H7 (cell line): ENCODE results near the gene KLHL5. TPM values are rescaled to one million over a fixed set of nuclear protein-coding genes. Genes with fewer than 3 reads are reported as not detected.
"Not testable (repeated sequence)": the region's sequence is repeated elsewhere in the genome, so short reads cannot be mapped to it uniquely, and the experiment has no call there.

Experiments
- DNase-seq: peaks from one replicate; pipeline ENCODE4 v3.0.0; 2012
- H3K27me3 ChIP-seq: 2 replicates; pipeline ENCODE4 v1.6.0; 2011; ENCODE audit warnings: mild to moderate bottlenecking, low read length; ENCODE audit not compliant: control insufficient read depth, insufficient read depth
- H3K36me3 ChIP-seq: replicated peaks from 2 replicates; pipeline ENCODE4 v1.5.1; 2011; ENCODE audit warnings: low read length; ENCODE audit not compliant: control insufficient read depth, insufficient read depth
- H3K4me3 ChIP-seq: 2 replicates; pipeline ENCODE4 v1.5.1; 2011; ENCODE audit warnings: low read depth, mild to moderate bottlenecking, control low read depth, low read length, moderate library complexity; ENCODE audit not compliant: insufficient read depth
- total RNA-seq: library from RNA; depleted of rRNA; stranded (reverse); fragments of >200 nt; shearing (Covaris generic); gene quantifications from 2 replicates; pipeline ENCODE4 v1.2.3, GENCODE V29; 2014; rRNA removed

Gene KLHL5
- 16.5 and 20.4 TPM in 2 replicates for total RNA-seq

- Histone ChIP-seq H3K36me3 (no peaks in the 10 kb centered on the region), H3K4me3 (no peak within 1 kb of the TSS), H3K27me3 (no peaks in the 10 kb centered on the region)
- peak; percentile 29 for DNase-seq
These were observed at the start of gene KLHL5 for GRCh38 chr4:39062094-39062769. TSS of gene KLHL5 (plus strand) at chr4:39062232. CDS start at chr4:39062653, 421 bp downstream.

- DNase-seq = no peak
- Histone ChIP-seq H3K4me3 (no peak overlapping the region), H3K36me3 (no peaks in the 10 kb centered on the region), H3K27me3 (no peaks in the 10 kb centered on the region)
These were observed 48.0 kb upstream of the KLHL5 start for GRCh38 chr4:39014028-39014427.

- no peaks in the 10 kb centered on the region for H3K27me3 ChIP-seq
- no peaks in the 10 kb centered on the region for H3K36me3 ChIP-seq
- DNase-seq = no peak
- H3K4me3 ChIP-seq = no peak overlapping the region
These were observed 41.9 kb upstream of the KLHL5 start for GRCh38 chr4:39020130-39020529.

GRCh38 chr4:39021631-39022030 lies 40.4 kb upstream of the KLHL5 start:
- H3K36me3 ChIP-seq = no peaks in the 10 kb centered on the region
- DNase-seq = no peak
- no peak overlapping the region for H3K4me3 ChIP-seq
- no peaks in the 10 kb centered on the region for H3K27me3 ChIP-seq

- Histone ChIP-seq H3K36me3 (no peaks in the 10 kb centered on the region), H3K4me3 (no peak overlapping the region), H3K27me3 (no peaks in the 10 kb centered on the region)
- DNase-seq = no peak
These were observed 39.8 kb upstream of the KLHL5 start for GRCh38 chr4:39022241-39022640.

GRCh38 chr4:39023059-39023458 lies 39.0 kb upstream of the KLHL5 start:
- Histone ChIP-seq H3K27me3 (no peaks in the 10 kb centered on the region), H3K36me3 (no peaks in the 10 kb centered on the region), H3K4me3 (no peak overlapping the region)
- no peak for DNase-seq

DNA sequence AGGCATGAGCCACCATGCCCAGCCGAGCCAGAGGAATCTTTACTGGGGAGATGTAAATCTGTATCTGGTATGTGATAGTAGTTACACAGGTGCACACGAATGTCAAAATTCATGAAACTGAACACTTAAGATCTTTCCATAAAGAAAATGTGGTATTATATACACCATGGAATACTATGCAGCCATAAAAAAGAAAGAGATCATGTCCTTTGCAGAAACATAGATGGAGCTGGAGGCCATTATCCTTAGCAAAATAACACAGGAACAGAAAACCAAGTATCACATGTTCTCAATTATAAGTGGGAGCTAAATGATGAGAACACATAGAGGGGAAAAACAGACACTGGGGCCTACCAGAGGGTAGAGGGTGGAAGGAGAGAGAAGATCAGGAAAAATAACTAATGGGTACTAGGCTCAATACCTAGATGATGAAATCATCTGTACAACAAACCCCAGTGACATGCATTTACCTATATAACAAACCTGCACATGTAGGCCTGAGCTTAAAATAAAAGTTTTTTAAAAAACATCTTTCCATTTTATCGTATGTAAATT lies 37.6 kb upstream of the KLHL5 start:
- H3K27me3 ChIP-seq = no peaks in the 10 kb centered on the region
- H3K36me3 ChIP-seq = no peaks in the 10 kb centered on the region
- H3K4me3 ChIP-seq = no peak overlapping the region
- no peak for DNase-seq

GRCh38 chr4:39025552-39026085 lies 36.4 kb upstream of the KLHL5 start:
- no peak for DNase-seq
- Histone ChIP-seq H3K4me3 (no peak overlapping the region), H3K36me3 (no peaks in the 10 kb centered on the region), H3K27me3 (no peaks in the 10 kb centered on the region)

DNA sequence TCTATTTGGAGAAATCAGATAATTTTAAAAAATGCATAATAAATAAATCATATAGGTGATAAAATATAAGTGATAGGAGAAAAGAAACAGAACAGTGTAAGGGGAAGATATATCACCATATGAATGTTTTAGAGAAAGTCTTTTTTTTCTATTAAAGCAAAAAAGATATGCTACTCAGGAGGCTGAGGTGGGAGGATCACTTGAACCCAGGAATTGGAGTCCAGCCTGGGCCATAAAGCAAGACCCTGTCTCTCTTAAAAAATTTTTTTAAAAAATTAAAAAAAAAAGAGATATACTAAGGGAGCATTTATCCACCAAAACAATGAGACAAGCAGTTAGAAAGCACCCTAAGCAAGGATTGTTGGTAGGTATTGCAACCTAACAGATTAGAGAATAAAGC lies 35.9 kb upstream of the KLHL5 start:
- H3K27me3 ChIP-seq = no peaks in the 10 kb centered on the region
- H3K36me3 ChIP-seq = no peaks in the 10 kb centered on the region
- H3K4me3 ChIP-seq = no peak overlapping the region
- no peak for DNase-seq

GRCh38 chr4:39029752-39030694 lies 32.0 kb upstream of the KLHL5 start:
- no peak for DNase-seq
- Histone ChIP-seq H3K36me3 (no peaks in the 10 kb centered on the region), H3K27me3 (no peaks in the 10 kb centered on the region), H3K4me3 (no peak overlapping the region)

DNA sequence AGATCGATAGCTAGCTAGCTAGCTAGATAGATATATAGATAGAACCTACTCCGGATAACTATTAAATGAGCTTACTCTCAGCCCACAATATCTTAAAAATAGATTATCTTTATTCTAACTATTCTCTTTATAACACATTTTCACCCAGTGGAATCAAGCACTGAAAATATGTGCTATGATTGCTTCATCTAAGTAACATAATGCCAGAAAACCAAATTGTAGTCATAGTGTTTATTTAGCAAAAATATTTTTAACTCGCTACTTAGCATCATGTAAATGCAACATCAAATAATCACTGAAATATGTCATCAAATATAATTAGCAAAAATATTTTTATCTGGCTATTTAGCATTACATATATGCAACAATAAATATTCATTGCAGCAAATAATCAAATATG lies 31.3 kb upstream of the KLHL5 start:
- Histone ChIP-seq H3K4me3 (no peak overlapping the region), H3K36me3 (no peaks in the 10 kb centered on the region), H3K27me3 (no peaks in the 10 kb centered on the region)
- DNase-seq = no peak

GRCh38 chr4:39031590-39032020 lies 30.4 kb upstream of the KLHL5 start:
- H3K27me3 ChIP-seq, H3K36me3 ChIP-seq, DNase-seq, H3K4me3 ChIP-seq: not testable (repeated sequence)

GRCh38 chr4:39032218-39033085 lies 29.6 kb upstream of the KLHL5 start, which contains the start of gene TMEM156:
TSS of gene TMEM156 (minus strand) at chr4:39032409. CDS start at chr4:39032313, 96 bp downstream.
- DNase-seq = no peak
- Histone ChIP-seq H3K27me3 (no peaks in the 10 kb centered on the region), H3K4me3 (no peak within 1 kb of the TSS), H3K36me3 (no peaks in the 10 kb centered on the region)

GRCh38 chr4:39036172-39036571 lies 25.9 kb upstream of the KLHL5 start:
- no peaks in the 10 kb centered on the region for H3K36me3 ChIP-seq
- no peaks in the 10 kb centered on the region for H3K27me3 ChIP-seq
- H3K4me3 ChIP-seq = no peak overlapping the region
- DNase-seq = no peak
